Measurements from ENCODE around the gene MARS1. TPM values are rescaled to one million over a fixed set of nuclear protein-coding genes. Genes with fewer than 3 reads are reported as not detected.

MARS1 gene
- total RNA-seq, 2 experiments from 2014 or later, result 203 to 204 TPM

GRCh38 chr12:57545809-57546437 is 58.1 kb downstream of the MARS1 start:
- Histone ChIP-seq H3K9me3 (ENCODE audit: control insufficient read depth in 1 of 2, insufficient read depth in 1 of 2, low read length in 2 of 2) (no peaks in the 10 kb centered on the region), H3K27me3 (ENCODE audit: control insufficient read depth in 1 of 2, insufficient read depth in 2 of 2, low read length in 2 of 2) (peaks cover 4 to 8% of the 10 kb centered on the region in 2 experiments), H3K27ac (ENCODE audit: low read depth in 1 of 2, low read length in 2 of 2) (peak overlapping the region in 1 of 2 donors; percentile 63), H3K4me3 (ENCODE audit: low read length) (peak overlapping the region; percentile 74), H3K4me1 (ENCODE audit: insufficient read depth, low read length) (peaks cover 35% of the 10 kb centered on the region), H3K36me3 (ENCODE audit: insufficient read depth, low read length) (peaks cover 5% of the 10 kb centered on the region)
- H3K27ac Mint-ChIP-seq, result peak overlapping the region; percentile 86
- TF ChIP-seq CTCF (IDR thresholded peaks at IDR 0.05), result no peak
- DNase-seq (no peak), ATAC-seq (ENCODE audit: poor library complexity) (no peak)
- no peaks in the 10 kb centered on the region for H3K9me3 Mint-ChIP-seq
- H3K27me3 Mint-ChIP-seq, result no peaks in the 10 kb centered on the region
- POLR2A ChIA-PET, result interaction anchor here (1.0 to 2.6 kb wide), 6 partner anchors 11 to 85 kb away, joined by 3 to 11 read pairs (median 5); partner anchors contain the start of gene DDIT3
- H3K4me3 Mint-ChIP-seq, result peak overlapping the region; percentile 100
- CTCF ChIA-PET, result interaction anchor here (0.7 to 1.6 kb wide), 9 partner anchors 8 to 87 kb away, joined by 3 to 6 read pairs (median 3); partner anchors contain the start of gene GLI1
- peaks cover 18% of the 10 kb centered on the region for H3K36me3 Mint-ChIP-seq (ENCODE audit: low read depth)
- intact Hi-C loops (cut with DNase I, micrococcal nuclease), result loop anchor here (1.0 to 5.0 kb wide), 7 partner anchors 23 to 87 kb away; partner anchors contain the start of genes ARHGAP9 (in 1 of the 2), GLI1 (in 1 of the 2), MARS1 (in 1 of the 2) and MBD6 (in 1 of the 2)
- peaks cover 49% of the 10 kb centered on the region for H3K4me1 Mint-ChIP-seq (ENCODE audit: low read depth)

GRCh38 chr12:57546438-57547287 is 58.8 kb downstream of the MARS1 start, which contains the start of gene DCTN2:
TSS of gene DCTN2 (minus strand) at chr12:57547192. CDS start at chr12:57547063, 129 bp downstream.
- peak within 1 kb of the TSS; percentile 74 for H3K4me3 ChIP-seq (ENCODE audit: low read length)
- Mint-ChIP-seq H3K9me3 (no peaks in the 10 kb centered on the region), H3K4me1 (ENCODE audit: low read depth) (peaks cover 51% of the 10 kb centered on the region), H3K27ac (peak within 1 kb of the TSS; percentile 86), H3K36me3 (ENCODE audit: low read depth) (peaks cover 13% of the 10 kb centered on the region), H3K27me3 (peaks cover 4% of the 10 kb centered on the region), H3K4me3 (peak within 1 kb of the TSS; percentile 100)
- no peaks in the 10 kb centered on the region for H3K36me3 ChIP-seq (ENCODE audit: insufficient read depth, low read length)
- peaks cover 35% of the 10 kb centered on the region for H3K4me1 ChIP-seq (ENCODE audit: insufficient read depth, low read length)
- POLR2A ChIA-PET, result interaction anchor here (0.6 to 2.6 kb wide), 12 partner anchors 8 to 198 kb away, joined by 3 to 11 read pairs (median 4); partner anchors contain the start of genes DDIT3 and TSPAN31
- intact Hi-C loops (cut with DNase I, micrococcal nuclease), result loop anchor here (1.0 to 5.0 kb wide), 7 partner anchors 24 to 88 kb away; partner anchors contain the start of genes ARHGAP9 (in 1 of the 2), GLI1 (in 1 of the 2), MARS1 (in 1 of the 2) and MBD6 (in 1 of the 2)
- peak; percentile 81 to 97 (median 88) for DNase-seq
- no peaks in the 10 kb centered on the region for H3K9me3 ChIP-seq (ENCODE audit: control insufficient read depth in 1 of 2, insufficient read depth in 1 of 2, low read length in 2 of 2)
- peaks cover 4 to 8% of the 10 kb centered on the region in 2 experiments for H3K27me3 ChIP-seq (ENCODE audit: control insufficient read depth in 1 of 2, insufficient read depth in 2 of 2, low read length in 2 of 2)
- CTCF ChIA-PET, result interaction anchor here (0.6 to 1.4 kb wide), 9 partner anchors 9 to 88 kb away, joined by 3 to 5 read pairs (median 3); partner anchors contain the start of gene GLI1
- H3K27ac ChIP-seq (ENCODE audit: low read depth in 1 of 2, low read length in 2 of 2), result peak within 1 kb of the TSS; percentile 63 to 77
- TF ChIP-seq CTCF (IDR thresholded peaks at IDR 0.05), result no peak
- peak; percentile 95 for ATAC-seq (ENCODE audit: poor library complexity)
